GM19324 (cell line): ENCODE measurements around the gene CIAO3.
"Not testable (repeated sequence)": the region's sequence is repeated elsewhere in the genome, so short reads cannot be mapped to it uniquely, and the experiment has no call there.

ENCODE experiments used
- ATAC-seq: cut with Tn5 transposase; IDR thresholded peaks from one replicate; pipeline ENCODE4 v1.9.1; 2021; ENCODE audit warnings: mild to moderate bottlenecking, moderate library complexity; ENCODE audit not compliant: unreplicated experiment, low FRiP score

Gene CIAO3

GRCh38 chr16:700684-701584 lies 39.9 kb downstream of the CIAO3 start:
- no peak for ATAC-seq

GRCh38 chr16:698911-699671 lies 41.7 kb downstream of the CIAO3 start:
- no peak for ATAC-seq

DNA sequence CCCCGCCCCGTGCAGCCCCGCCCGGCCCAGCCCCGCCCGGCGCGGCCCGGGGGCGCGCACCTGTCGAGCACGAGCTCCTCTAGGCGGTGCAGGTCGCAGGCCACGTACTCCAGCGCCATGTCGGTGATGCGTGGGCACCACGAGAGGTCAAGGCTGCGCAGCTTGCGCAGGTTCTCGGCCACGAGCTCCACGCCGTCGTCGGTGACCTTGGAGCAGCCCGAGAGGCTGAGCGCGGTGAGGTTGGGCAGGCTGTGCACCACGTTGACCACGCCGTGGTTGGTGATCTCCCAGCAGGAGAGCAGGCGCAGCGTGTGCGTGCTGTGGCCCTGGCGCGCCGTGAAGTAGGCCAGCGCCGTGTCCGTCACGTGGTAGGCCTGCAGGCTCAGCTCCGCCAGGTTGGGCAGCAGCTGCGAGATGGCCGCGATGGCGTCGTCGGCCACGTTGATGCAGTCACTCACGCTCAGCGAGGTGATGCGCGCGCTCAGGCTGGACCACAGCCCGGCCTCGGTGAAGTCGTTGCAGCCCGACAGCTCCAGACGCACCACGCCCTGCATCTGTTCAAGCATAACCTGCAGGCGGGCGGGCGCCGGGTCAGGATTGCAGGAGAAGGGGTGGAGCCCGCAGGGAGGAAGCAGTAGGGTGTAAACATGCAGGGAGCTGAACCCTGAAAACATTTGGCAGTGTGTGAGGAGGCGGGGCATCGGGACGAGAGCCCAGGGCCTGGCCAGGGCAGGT lies 45.3 kb downstream of the CIAO3 start:
- no peak for ATAC-seq

- ATAC-seq: no peak
Measured at GRCh38 chr16:694863-695354, 45.9 kb downstream of the CIAO3 start.

DNA sequence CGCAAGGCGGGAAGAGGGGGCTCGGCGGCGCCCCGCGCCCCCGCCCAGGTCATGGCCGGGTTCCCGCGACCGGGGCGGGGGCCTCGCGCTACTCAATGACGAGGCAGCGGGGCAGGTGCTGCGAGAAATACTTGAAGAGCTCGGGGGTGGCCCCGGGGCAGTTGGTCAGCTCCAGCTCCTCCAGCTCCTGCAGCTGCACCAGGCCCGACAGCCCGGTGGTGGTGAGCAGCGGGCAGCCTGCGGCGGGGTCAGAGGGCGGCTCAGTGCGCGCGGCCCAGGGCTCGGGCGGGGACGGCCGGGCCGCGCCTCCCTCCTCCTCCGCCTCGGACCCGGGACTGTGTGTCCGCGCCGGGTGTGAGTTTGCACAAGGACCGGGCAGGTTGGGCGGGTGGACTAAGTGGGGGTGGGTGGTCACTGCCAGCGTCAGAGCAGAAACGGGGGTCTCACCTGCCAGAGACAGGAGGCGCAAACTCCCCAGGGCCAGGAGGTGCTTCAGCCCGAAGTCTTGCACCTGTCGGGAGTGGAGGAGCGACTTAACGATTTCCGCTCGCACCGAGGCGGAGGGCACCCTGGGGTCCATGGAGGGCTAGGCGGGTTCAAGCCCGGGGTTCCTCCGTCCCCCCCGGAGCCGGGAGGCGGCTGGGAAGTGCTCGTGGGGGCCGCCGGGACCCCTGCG lies 46.5 kb downstream of the CIAO3 start:
- ATAC-seq: no peak

DNA sequence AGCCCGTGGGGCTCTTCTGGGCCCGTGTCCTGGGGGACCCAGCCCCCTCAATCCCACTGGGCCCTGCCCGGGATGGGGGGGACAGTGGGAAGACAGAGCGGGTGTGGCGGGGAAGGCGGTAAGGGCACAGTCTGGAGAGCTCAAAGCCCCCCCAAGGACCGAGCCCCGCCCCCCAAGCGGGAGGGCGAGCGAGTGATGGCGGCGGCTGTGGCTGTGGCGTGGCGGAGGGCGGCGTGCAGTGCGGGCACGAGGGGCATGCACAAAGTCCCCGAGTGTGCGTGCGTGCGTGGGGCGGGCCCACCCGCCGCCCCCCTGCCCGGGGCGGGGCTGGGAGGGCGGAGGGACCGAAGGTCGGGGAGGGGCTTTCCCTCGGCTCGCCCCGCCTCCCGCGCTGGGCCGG lies 47.0 kb downstream of the CIAO3 start:
- ATAC-seq: no peak

GRCh38 chr16:693364-693763 lies 47.4 kb downstream of the CIAO3 start:
- no peak for ATAC-seq

GRCh38 chr16:692356-693108 lies 48.3 kb downstream of the CIAO3 start:
- no peak for ATAC-seq

DNA sequence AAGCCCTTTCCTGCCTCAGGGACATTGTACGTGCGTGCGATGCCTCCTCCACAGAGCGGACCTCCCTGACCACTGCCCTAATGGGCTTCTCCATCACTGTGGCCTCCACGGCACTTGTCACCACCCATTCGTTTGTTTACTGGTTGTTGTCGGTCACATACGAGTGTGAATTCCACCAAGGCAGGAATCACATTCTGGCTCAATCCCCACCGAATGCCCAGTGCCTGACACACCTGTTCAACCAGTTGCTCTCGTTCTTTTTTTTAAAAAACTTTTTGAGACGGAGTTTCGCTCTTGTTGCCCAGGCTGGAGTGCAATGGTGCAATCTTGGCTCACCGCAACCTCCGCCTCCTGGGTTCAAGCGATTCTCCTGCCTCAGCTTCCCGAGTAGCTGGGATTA lies 49.6 kb downstream of the CIAO3 start:
- not testable (repeated sequence) for ATAC-seq

GRCh38 chr16:689175-689897 lies 51.5 kb downstream of the CIAO3 start:
- no peak for ATAC-seq

DNA sequence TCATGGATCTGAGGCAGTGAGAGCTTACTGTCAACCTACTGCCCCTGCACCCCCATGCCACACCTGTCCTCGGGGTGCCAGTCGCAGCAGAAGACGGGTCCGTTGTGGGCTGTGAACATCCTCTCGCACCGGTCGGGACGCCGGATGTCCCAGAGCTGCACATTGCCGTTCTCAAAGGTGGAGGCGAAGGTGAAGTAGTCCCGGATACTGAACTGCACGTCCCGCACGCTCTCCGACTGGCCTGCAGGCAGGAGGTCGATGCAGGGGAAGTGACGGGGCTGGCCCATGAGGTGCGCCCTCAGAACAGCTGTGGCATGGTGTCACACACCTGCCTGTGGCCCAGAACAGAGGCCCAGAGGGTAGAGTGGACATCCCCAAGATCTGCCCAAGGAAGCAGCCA lies 53.3 kb downstream of the CIAO3 start:
- ATAC-seq: no peak

DNA sequence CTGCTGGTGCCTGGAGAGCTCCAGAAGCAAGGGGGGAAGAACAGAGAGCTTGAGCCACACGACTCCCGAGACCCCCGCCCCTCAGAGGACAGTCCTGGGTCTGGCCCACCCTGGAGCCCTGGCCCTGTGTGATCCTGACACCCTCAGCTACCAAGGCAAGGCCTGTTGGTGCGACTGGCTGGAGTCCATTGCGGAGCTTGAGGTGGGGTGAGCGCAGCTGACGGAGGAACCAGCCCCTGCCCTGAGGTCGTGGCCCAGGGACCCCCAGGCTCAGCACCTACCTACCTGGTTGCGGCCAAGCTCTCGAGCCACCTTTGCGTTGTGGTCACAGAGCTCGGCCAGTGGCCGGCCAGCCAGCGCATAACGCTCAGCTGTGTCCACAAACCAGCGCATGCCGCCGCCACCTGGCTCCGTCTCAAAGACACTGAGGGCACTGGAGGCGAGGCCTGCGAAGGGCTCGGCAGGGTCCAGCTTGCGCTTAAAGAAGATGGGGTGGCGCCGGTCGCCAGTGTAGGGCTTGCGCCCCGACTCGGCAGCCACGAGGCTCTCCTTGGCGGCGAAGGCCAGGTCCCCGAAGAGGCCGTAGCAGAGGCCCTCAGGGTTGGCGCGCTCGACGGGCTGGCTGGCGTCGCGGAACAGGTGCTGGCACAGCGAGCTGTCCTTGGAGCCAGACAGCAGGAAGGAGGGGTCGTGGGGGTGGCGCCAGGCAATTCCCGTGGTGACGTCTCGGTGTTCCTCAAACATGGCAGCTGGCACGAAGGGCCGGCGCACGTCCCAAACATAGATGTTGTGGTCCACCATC lies 54.1 kb downstream of the CIAO3 start:
- no peak for ATAC-seq

- no peak for ATAC-seq
Measured at GRCh38 chr16:685967-686366, 54.8 kb downstream of the CIAO3 start.

DNA sequence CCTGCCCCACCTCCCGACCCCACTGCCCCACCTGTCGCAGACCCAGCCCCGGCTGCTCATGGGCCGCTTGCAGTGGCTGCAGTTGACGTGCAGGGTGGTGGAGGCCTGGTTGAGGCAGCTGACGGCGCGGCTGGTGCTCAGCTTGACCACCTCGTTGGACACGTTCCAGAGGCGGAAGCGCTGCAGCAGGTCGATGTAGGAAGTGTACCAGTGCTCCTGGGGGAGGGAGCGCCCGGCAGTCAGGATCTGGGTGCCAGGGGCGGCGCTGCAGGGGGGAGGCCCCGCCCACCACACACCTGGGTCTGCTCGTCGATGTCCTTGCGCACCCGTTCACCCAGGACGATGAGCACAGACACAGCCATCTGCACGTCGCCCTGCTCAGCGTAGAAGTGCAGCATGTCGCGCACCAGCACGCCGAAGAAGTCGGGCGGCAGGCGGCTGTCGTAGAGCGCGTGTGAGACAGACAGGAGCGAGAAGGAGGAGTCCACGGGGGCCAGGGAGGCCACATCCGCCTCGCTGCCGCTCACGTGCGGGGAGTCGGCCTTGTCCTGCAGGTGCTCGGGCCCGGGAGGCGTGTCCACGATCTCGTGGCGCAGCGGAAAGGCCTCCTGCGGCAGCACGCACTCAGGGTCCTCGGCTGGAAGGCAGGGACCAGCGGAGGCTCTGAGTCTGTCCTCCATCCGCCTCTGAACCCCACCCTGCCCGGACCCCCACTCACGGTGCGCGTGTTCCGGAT lies 55.7 kb downstream of the CIAO3 start:
- no peak for ATAC-seq

DNA sequence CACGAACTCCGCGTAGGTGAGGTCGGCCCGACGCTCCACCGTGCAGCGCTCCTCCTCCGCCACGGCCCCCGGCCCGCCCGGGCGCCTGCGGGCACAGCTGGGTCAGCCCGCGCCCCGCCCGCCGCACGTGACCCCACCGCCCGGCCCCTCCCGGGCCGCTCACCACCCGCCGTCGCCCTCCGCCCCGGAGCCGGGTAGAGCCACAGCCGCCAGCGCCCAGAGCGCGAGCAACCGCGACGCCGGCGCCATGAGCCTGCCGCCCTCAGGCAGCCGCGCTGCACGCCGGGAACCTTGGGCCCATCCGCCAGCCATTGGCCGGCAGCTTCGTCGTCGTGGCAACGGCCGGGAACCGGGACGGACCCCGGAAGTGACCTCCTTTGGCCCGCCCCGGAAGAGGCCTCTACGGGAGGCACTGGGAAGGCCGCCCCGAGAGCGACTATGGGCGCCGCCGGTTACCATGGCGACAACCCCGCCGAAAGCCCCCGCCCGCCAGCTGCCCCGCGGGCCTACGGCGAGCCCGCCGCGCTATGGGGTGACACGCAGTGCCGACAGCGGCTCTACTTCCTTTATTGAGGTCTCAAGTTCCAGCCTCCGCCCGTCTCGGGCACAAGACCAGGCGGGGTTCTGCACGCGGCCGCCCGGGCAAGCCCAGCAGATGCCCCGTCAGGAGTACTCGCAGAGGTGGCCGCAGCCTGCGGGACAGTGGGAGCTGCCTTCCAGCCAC lies 56.6 kb downstream of the CIAO3 start, which contains the start of gene JMJD8:
Gene JMJD8, minus strand, starts transcription at position 264 of the 724 bp plus-strand sequence. Its CDS starts 15 bp downstream, at position 249.
- ATAC-seq: peak; percentile 50

GRCh38 chr16:683396-684070 lies 57.3 kb downstream of the CIAO3 start:
- no peak for ATAC-seq
